PC-3 (cell line): Measurements from ENCODE around the gene PLEK2. TPM values are rescaled to one million over a fixed set of nuclear protein-coding genes. Genes with fewer than 3 reads are reported as not detected.
A peak's percentile ranks its signal among the peaks of the same experiment; 100 is the strongest.

Experiments used
- ATAC-seq: fragments of 200-7000 bp; cut with Tn5 transposase; 2 replicates; pipeline ENCODE4 v1.9.1; 2020; ENCODE audit warnings: mild to moderate bottlenecking, moderate library complexity
- BruUV-seq: library from RNA; stranded (reverse); fragments of 400-500 nt; replicated peaks from 2 replicates; lab custom pipeline; 2021; lab: Mats Ljungman, UMichigan
- CTCF ChIA-PET: fragments of 300-600 bp; sonication (Branson Sonifier 250); formaldehyde crosslinking; loops from one replicate; lab custom pipeline; 2022; ENCODE audit warnings: antibody characterized with exemption; lab: Charles Lee
- POLR2A ChIA-PET: fragments of 300-600 bp; sonication (Branson Sonifier 250); formaldehyde crosslinking; loops from one replicate; lab custom pipeline; 2022; ENCODE audit warnings: antibody characterized with exemption; ENCODE audit not compliant: unreplicated experiment; lab: Charles Lee
- DNase-seq: peaks from one replicate; pipeline ENCODE4 v3.0.0-alpha.2; 2015
- H2AFZ ChIP-seq: fragments of 300-600 bp; sonication (generic); 2 replicates; pipeline ENCODE4 v1.6.0; 2016; ENCODE audit warnings: antibody characterized with exemption, low read length
- H3F3A ChIP-seq: fragments of 300-600 bp; sonication (generic); one replicate; pipeline ENCODE4 v1.6.0; 2017; ENCODE audit warnings: antibody characterized with exemption, low read length, control low read depth, mild to moderate bottlenecking; ENCODE audit not compliant: unreplicated experiment
- H3K27ac ChIP-seq: fragments of 300-600 bp; sonication (generic); 2 replicates; pipeline ENCODE4 v1.5.1; 2016; ENCODE audit warnings: mild to moderate bottlenecking, low read length
- H3K27me3 ChIP-seq: fragments of 300-600 bp; sonication (generic); 2 replicates; pipeline ENCODE4 v1.6.1; 2016; ENCODE audit warnings: low read length, mixed read lengths
- H3K36me3 ChIP-seq: fragments of 300-600 bp; sonication (generic); 2 replicates; pipeline ENCODE4 v1.6.1; 2016; ENCODE audit warnings: low read depth, mixed run types, low read length, mixed read lengths
- H3K4me1 ChIP-seq: fragments of 300-600 bp; sonication (generic); 2 replicates; pipeline ENCODE4 v1.5.1; 2016; ENCODE audit warnings: low read length; ENCODE audit not compliant: insufficient read depth
- H3K4me2 ChIP-seq: fragments of 300-600 bp; sonication (generic); 2 replicates; pipeline ENCODE4 v1.6.0; 2016; ENCODE audit warnings: low read length
- H3K4me3 ChIP-seq: fragments of 300-600 bp; sonication (generic); 2 replicates; pipeline ENCODE4 v1.5.1; 2016; ENCODE audit warnings: mild to moderate bottlenecking, low read length, mixed read lengths
- H3K79me2 ChIP-seq: fragments of 300-600 bp; sonication (generic); 2 replicates; pipeline ENCODE4 v1.6.1; 2017; ENCODE audit warnings: low read length, mixed read lengths
- H3K9ac ChIP-seq: fragments of 300-600 bp; sonication (generic); 2 replicates; pipeline ENCODE4 v1.6.0; 2016; ENCODE audit warnings: mild to moderate bottlenecking, low read length
- H3K9me2 ChIP-seq: fragments of 300-600 bp; sonication (generic); replicated peaks from 2 replicates; pipeline ENCODE4 v1.6.1; 2016; ENCODE audit warnings: mixed run types, low read length, mixed read lengths
- H3K9me3 ChIP-seq: fragments of 300-600 bp; sonication (generic); 2 replicates; pipeline ENCODE4 v1.6.1; 2016; ENCODE audit warnings: low read length, mixed read lengths
- H4K20me1 ChIP-seq: fragments of 300-600 bp; sonication (generic); 2 replicates; pipeline ENCODE4 v1.6.1; 2016; ENCODE audit warnings: low read length, mixed read lengths
- CTCF ChIP-seq: fragments of 300-600 bp; sonication (generic); conservative IDR thresholded peaks from 2 replicates; pipeline ENCODE4 v1.5.1; 2017; ENCODE audit warnings: antibody characterized with exemption, low read depth, mild to moderate bottlenecking, low read length
- EZH2 ChIP-seq: fragments of 300-600 bp; sonication (generic); IDR thresholded peaks from one replicate; pipeline ENCODE4 v1.6.1; 2017; ENCODE audit warnings: antibody characterized with exemption, mild to moderate bottlenecking, low read length; ENCODE audit not compliant: unreplicated experiment
- EZH2phosphoT487 ChIP-seq: fragments of 300-600 bp; sonication (generic); IDR thresholded peaks from 2 replicates; pipeline ENCODE4 v1.6.1; 2018; ENCODE audit warnings: mild to moderate bottlenecking, antibody characterized with exemption, low read length, borderline replicate concordance
- intact Hi-C: fragments of 100-400 bp; cut with micrococcal nuclease; formaldehyde crosslinking; loops from 2 replicates; pipeline ENCODE4 v1.9.0; 2023
- total RNA-seq: library from RNA; depleted of rRNA; stranded (reverse); fragments of >200 nt; gene quantifications from 2 replicates; pipeline ENCODE4 v1.2.3, GENCODE V29; 2014

The PLEK2 gene
- total RNA-seq, 1 experiment from 2014 or later, result 48.0 TPM

GRCh38 chr14:67360470-67361206, 51.3 kb downstream of the PLEK2 start:
- CTCF ChIA-PET, result interaction anchor here (0.6 to 1.3 kb wide), 6 partner anchors 20 to 344 kb away, joined by 3 to 7 read pairs (median 4); no protein-coding TSS in a partner anchor
- Histone ChIP-seq H3K9me2 (no peaks in the 10 kb centered on the region), H3K4me1 (peaks cover 40% of the 10 kb centered on the region), H3K9ac (peak overlapping the region; percentile 91), H3K27me3 (no peaks in the 10 kb centered on the region), H2AFZ (peak overlapping the region; percentile 84), H4K20me1 (peaks cover 52% of the 10 kb centered on the region), H3K27ac (peak overlapping the region; percentile 79), H3K4me2 (peak overlapping the region; percentile 88), H3K9me3 (no peaks in the 10 kb centered on the region), H3K36me3 (peaks cover 22% of the 10 kb centered on the region), H3F3A (no peaks in the 10 kb centered on the region), H3K79me2 (peaks cover 94% of the 10 kb centered on the region), H3K4me3 (peak overlapping the region; percentile 83)
- DNase-seq (no peak), ATAC-seq (peak; percentile 36)
- TF ChIP-seq EZH2, result no peak
- TF ChIP-seq CTCF, result no peak
- TF ChIP-seq EZH2phosphoT487, result no peak
- intact Hi-C loops, result loop anchor here (1.0 kb wide), 1 partner anchor 852 kb away; the partner anchor contains the start of gene GPHN
- TSS peak; percentile 77 for BruUV-seq
- POLR2A ChIA-PET, result no interaction called here

- Histone ChIP-seq H3K27ac (peak within 1 kb of the TSS; percentile 79), H3K4me1 (peaks cover 40% of the 10 kb centered on the region), H2AFZ (peak within 1 kb of the TSS; percentile 84), H3K9me3 (no peaks in the 10 kb centered on the region), H3F3A (no peaks in the 10 kb centered on the region), H4K20me1 (peaks cover 48% of the 10 kb centered on the region), H3K79me2 (peaks cover 94% of the 10 kb centered on the region), H3K27me3 (no peaks in the 10 kb centered on the region), H3K36me3 (peaks cover 15% of the 10 kb centered on the region), H3K9me2 (no peaks in the 10 kb centered on the region), H3K4me2 (peak within 1 kb of the TSS; percentile 88), H3K9ac (peak within 1 kb of the TSS; percentile 91), H3K4me3 (peak within 1 kb of the TSS; percentile 83)
- peak; percentile 99 for DNase-seq
- intact Hi-C loops, result loop anchor here (1.0 to 2.0 kb wide), 4 partner anchors 119 to 852 kb away; partner anchors contain the start of genes GPHN, PALS1 and RDH11
- TF ChIP-seq EZH2phosphoT487 (no peak), CTCF (peak; percentile 100), EZH2 (no peak)
- ATAC-seq, result peak; percentile 85
- BruUV-seq, result no TSS peak
- ChIA-PET POLR2A (interaction anchor here (0.6 to 0.9 kb wide), 8 partner anchors 9 to 790 kb away, joined by 3 to 6 read pairs (median 4); partner anchors contain the start of gene PIGH), CTCF (interaction anchor here (0.6 to 1.3 kb wide), 15 partner anchors 9 to 1451 kb away, joined by 3 to 7 read pairs (median 4); no protein-coding TSS in a partner anchor)
Observed at GRCh38 chr14:67359775-67360469, 52.0 kb downstream of the PLEK2 start, which contains the start of the genes ATP6V1D and EIF2S1. ATP6V1D (minus strand) TSS chr14:67359804; CDS start chr14:67359698, 106 bp downstream. EIF2S1 (plus strand) TSS chr14:67360328; CDS start chr14:67364768, 4,440 bp downstream.
